Left lung (tissue), 10 donors: ENCODE data around the gene USP20. TPM values are rescaled to one million over a fixed set of nuclear protein-coding genes. Genes with fewer than 3 reads are reported as not detected.

Experiments
- ATAC-seq: fragments of 200-7000 bp; cut with Tn5 transposase; one replicate; pipeline ENCODE4 v1.9.1; 2020; ENCODE audit warnings: moderate library complexity
- DNase-seq, 4 donors: peaks; one replicate each; pipeline ENCODE4 v3.0.0-alpha.2; 2013 to 2020
- H3K27ac ChIP-seq, 2 donors: fragments of 200-600 bp; sonication (generic) in 1 of 2; one replicate each; pipeline versions ENCODE4 v1.5.0 to v1.8.0; 2020 to 2021
- H3K27me3 ChIP-seq, 2 donors: fragments of 200-600 bp; sonication (generic) in 1 of 2; one replicate each; pipeline versions ENCODE4 v1.5.0 to v1.8.0; 2020 to 2021
- H3K36me3 ChIP-seq, 2 donors: fragments of 200-600 bp; sonication (generic) in 1 of 2; one replicate each; pipeline versions ENCODE4 v1.5.0 to v1.8.0; 2020 to 2021
- H3K4me1 ChIP-seq, 2 donors: fragments of 200-600 bp; one replicate each; pipeline ENCODE4 v1.8.0; 2021
- H3K4me3 ChIP-seq, 2 donors: fragments of 200-600 bp; sonication (generic) in 1 of 2; one replicate each; pipeline versions ENCODE4 v1.5.0 to v1.8.0; 2020 to 2021; ENCODE audit warnings: mild to moderate bottlenecking in 1 of 2
- H3K9me3 ChIP-seq, 2 donors: fragments of 200-600 bp; sonication (generic) in 1 of 2; one replicate each; pipeline versions ENCODE4 v1.5.0 to v1.8.0; 2020 to 2021
- intact Hi-C, 2 donors: fragments of 100-400 bp; cut with DNase I; formaldehyde crosslinking; loops; one replicate each; pipeline versions ENCODE4 v1.11.2 to v1.14.2; 2022
- polyA plus RNA-seq, 6 donors: library from polyadenylated mRNA; unstranded; fragments of 120-200 nt; gene quantifications; one replicate each; pipeline ENCODE4 v1.2.1, GENCODE V29; 2013; ENCODE audit not compliant: insufficient read length in 6 of 6
- total RNA-seq, 2 donors: library from RNA; stranded (reverse); fragmentation: NEBNext Ultra II Directional; extraction: Animal tissue kit (Norgen Biotek cat#: 25700); gene quantifications; one replicate each; pipeline ENCODE4 v1.2.1, GENCODE V29; 2021
- TF ChIP-seq, protein P1 (sequence below), 2 donors: fragments of 200-600 bp; sonication (generic) in 1 of 2; IDR thresholded peaks; one replicate each; pipeline versions ENCODE4 v1.5.0 to v1.8.0; 2021; ENCODE audit warnings: antibody characterized with exemption in 2 of 2
- donor health status: DM: no; HTN: yes; CAD: no.
- donor health status: DM: no; HTN: no; CAD: no.

The USP20 gene
- total and polyA plus RNA-seq, 8 donors = 16.7 to 24.6 (median 21.6) TPM

DNA sequence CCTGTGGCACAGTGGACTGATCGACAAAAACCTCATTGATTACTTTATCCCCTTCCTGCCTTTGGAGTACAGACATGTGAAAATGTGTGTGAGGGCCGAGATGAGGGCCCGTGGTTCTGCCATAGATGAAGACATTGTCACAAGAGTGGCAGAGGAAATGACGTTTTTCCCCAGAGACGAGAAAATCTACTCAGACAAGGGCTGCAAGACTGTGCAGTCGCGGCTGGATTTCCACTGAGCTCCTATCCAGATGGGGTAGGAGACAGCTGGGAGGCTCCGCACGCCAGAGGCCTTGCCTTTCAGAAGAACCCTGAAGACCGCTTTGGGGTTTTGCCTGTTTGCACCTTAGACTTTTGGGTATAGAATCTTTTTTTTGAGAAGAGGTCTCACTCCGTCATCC lies 25.9 kb upstream of the USP20 start:
- no peaks in the 10 kb centered on the region for H3K9me3 ChIP-seq
- peaks cover 0 to 78% of the 10 kb centered on the region in 2 donors for H3K36me3 ChIP-seq
- TF ChIP-seq, protein P1, sequence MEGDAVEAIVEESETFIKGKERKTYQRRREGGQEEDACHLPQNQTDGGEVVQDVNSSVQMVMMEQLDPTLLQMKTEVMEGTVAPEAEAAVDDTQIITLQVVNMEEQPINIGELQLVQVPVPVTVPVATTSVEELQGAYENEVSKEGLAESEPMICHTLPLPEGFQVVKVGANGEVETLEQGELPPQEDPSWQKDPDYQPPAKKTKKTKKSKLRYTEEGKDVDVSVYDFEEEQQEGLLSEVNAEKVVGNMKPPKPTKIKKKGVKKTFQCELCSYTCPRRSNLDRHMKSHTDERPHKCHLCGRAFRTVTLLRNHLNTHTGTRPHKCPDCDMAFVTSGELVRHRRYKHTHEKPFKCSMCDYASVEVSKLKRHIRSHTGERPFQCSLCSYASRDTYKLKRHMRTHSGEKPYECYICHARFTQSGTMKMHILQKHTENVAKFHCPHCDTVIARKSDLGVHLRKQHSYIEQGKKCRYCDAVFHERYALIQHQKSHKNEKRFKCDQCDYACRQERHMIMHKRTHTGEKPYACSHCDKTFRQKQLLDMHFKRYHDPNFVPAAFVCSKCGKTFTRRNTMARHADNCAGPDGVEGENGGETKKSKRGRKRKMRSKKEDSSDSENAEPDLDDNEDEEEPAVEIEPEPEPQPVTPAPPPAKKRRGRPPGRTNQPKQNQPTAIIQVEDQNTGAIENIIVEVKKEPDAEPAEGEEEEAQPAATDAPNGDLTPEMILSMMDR (IDR thresholded peaks at IDR 0.05) = no peak
- no peak overlapping the region for H3K27ac ChIP-seq
- H3K27me3 ChIP-seq = no peaks in the 10 kb centered on the region
- intact Hi-C loops = no loop called here
- peaks cover 0 to 42% of the 10 kb centered on the region in 2 donors for H3K4me1 ChIP-seq
- H3K4me3 ChIP-seq = no peak overlapping the region
- ATAC-seq (no peak), DNase-seq (no peak)

DNA sequence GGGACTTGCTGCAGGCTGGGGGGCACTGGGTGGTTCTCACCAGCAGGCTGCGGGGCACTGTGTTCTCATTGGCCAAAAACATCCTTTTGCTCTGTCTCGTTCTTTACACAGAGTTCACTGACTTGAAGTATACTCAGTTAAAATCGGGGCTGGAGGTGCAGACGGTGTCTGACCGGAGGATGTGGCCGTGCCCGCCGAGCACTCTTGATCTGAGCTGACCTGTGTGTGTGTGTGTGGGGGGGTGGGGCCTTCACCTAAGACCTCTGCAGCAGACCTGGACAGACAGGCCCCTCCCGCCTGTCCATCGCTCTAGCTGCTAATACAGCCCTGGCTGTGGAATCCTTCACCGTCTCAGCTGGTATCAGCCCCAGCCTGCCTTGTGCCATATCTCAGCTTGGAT lies 25.1 kb upstream of the USP20 start:
- Histone ChIP-seq H3K36me3 (peaks cover 0 to 85% of the 10 kb centered on the region in 2 donors), H3K4me1 (peaks cover 0 to 35% of the 10 kb centered on the region in 2 donors), H3K27me3 (no peaks in the 10 kb centered on the region), H3K9me3 (no peaks in the 10 kb centered on the region), H3K27ac (no peak overlapping the region), H3K4me3 (no peak overlapping the region)
- DNase-seq (no peak), ATAC-seq (no peak)
- intact Hi-C loops = no loop called here
- TF ChIP-seq, protein P1 (IDR thresholded peaks at IDR 0.05) = no peak

DNA sequence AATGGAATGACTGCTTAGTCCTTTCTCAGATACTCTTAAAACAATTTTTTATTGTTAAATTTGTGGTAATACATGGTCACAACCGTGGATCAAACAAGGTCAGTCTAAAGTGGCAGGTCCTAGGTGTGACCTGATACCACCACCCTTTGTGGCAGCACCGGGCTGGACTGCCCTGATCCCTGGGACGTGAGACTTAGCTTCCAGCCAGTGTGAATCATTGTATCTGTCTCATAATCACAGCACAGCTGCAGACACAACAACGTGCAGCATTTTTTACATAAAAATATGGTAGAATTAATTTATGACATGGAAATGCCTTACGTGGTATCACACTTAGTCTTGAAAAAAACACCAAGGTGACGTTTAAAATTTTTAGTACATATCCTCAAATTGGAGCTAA lies 24.5 kb upstream of the USP20 start:
- intact Hi-C loops = no loop called here
- Histone ChIP-seq H3K27me3 (no peaks in the 10 kb centered on the region), H3K9me3 (no peaks in the 10 kb centered on the region), H3K4me3 (no peak overlapping the region), H3K4me1 (peaks cover 0 to 28% of the 10 kb centered on the region in 2 donors), H3K36me3 (peaks cover 0 to 88% of the 10 kb centered on the region in 2 donors), H3K27ac (no peak overlapping the region)
- TF ChIP-seq, protein P1 (IDR thresholded peaks at IDR 0.05) = no peak
- DNase-seq (no peak), ATAC-seq (no peak)

- TF ChIP-seq, protein P1 (IDR thresholded peaks at IDR 0.05) = no peak
- peaks cover 0 to 92% of the 10 kb centered on the region in 2 donors for H3K36me3 ChIP-seq
- no peak overlapping the region for H3K27ac ChIP-seq
- H3K4me3 ChIP-seq = no peak overlapping the region
- no peak for DNase-seq
- ATAC-seq = no peak
- H3K4me1 ChIP-seq = peaks cover 0 to 24% of the 10 kb centered on the region in 2 donors
- no peaks in the 10 kb centered on the region for H3K9me3 ChIP-seq
- intact Hi-C loops = no loop called here
- H3K27me3 ChIP-seq = no peaks in the 10 kb centered on the region
These were observed 23.3 kb upstream of the USP20 start for GRCh38 chr9:129811967-129812363.

DNA sequence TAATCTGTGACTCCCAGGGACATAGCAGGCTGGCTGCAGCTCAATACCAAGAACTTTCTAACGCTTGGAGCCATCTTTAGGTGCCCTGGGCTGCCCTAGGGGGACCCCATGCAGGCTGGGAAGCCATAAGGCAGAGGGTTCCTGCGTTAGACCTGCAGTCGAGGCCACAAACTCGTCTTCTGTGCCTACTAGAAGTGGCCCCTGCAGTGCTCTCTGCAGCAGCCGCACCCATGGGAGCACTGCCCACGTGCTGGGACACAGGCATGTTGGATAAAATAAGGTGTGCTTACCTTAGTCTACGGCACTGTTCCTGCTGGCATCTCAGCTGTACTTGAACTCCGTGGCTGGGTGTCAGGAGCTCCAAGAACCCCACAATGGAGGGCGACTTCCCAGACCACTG lies 22.9 kb upstream of the USP20 start:
- Histone ChIP-seq H3K36me3 (peaks cover 0 to 92% of the 10 kb centered on the region in 2 donors), H3K4me1 (peaks cover 0 to 25% of the 10 kb centered on the region in 2 donors), H3K27ac (no peak overlapping the region), H3K9me3 (no peaks in the 10 kb centered on the region), H3K27me3 (no peaks in the 10 kb centered on the region), H3K4me3 (no peak overlapping the region)
- no peak for ATAC-seq
- DNase-seq = no peak
- TF ChIP-seq, protein P1 (IDR thresholded peaks at IDR 0.05) = no peak
- intact Hi-C loops = no loop called here
